Naive thymus-derived CD4-positive, alpha-beta T cell (primary cell): ENCODE data around the gene TOE1. TPM values are rescaled to one million over a fixed set of nuclear protein-coding genes. Genes with fewer than 3 reads are reported as not detected.

Source experiments
- ATAC-seq: fragments of 150-1000 bp; cut with Tn5 transposase; 2 replicates; pipeline ENCODE4 v1.10.0; 2021; ENCODE audit warnings: mild to moderate bottlenecking, moderate library complexity
- CTCF ChIA-PET: fragments of 350-600 bp; sonication (Branson Sonifier 250); formaldehyde crosslinking; loops from one replicate; lab custom pipeline; 2021; ENCODE audit warnings: antibody characterized with exemption; lab: Charles Lee
- POLR2A ChIA-PET: fragments of 350-600 bp; sonication (Branson Sonifier 250); formaldehyde crosslinking; loops from one replicate; lab custom pipeline; 2021; ENCODE audit warnings: antibody characterized with exemption, inconsistent platforms; lab: Charles Lee
- DNase-seq, 9 donors: peaks; one replicate each; pipeline versions ENCODE4 v3.0.0 to v3.0.0-alpha.2; 2020 to 2022; ENCODE audit warnings: mixed read lengths in 1 of 9
- H3K27ac ChIP-seq: one replicate; pipeline ENCODE4 v1.7.0; 2013; ENCODE audit warnings: mild to moderate bottlenecking, low read depth, low read length, moderate library complexity
- H3K27me3 ChIP-seq, 2 donors: one replicate each; pipeline ENCODE4 v1.7.0; 2013; ENCODE audit warnings: low read length in 2 of 2, mild to moderate bottlenecking in 2 of 2, moderate library complexity in 2 of 2; ENCODE audit not compliant: control insufficient read depth in 2 of 2, insufficient read depth in 2 of 2
- H3K36me3 ChIP-seq, 3 experiments: 1 replicate in 2 of 3; 2 replicates in 1 of 3; pipeline ENCODE4 v1.7.0; 2013; ENCODE audit warnings: low read length in 3 of 3, mild to moderate bottlenecking in 3 of 3, moderate library complexity in 1 of 3; ENCODE audit not compliant: insufficient read depth in 3 of 3, control insufficient read depth in 2 of 3
- H3K4me1 ChIP-seq, 2 donors: one replicate each; pipeline ENCODE4 v1.7.0; 2013; ENCODE audit warnings: low read length in 2 of 2, mild to moderate bottlenecking in 2 of 2, moderate library complexity in 1 of 2; ENCODE audit not compliant: control insufficient read depth in 2 of 2, insufficient read depth in 2 of 2
- H3K4me3 ChIP-seq: 2 replicates; pipeline ENCODE4 v1.7.0; 2013; ENCODE audit warnings: mild to moderate bottlenecking, low read length
- H3K9me3 ChIP-seq, 3 experiments: 1 replicate in 2 of 3; 2 replicates in 1 of 3; pipeline ENCODE4 v1.7.0; 2013; ENCODE audit warnings: low read length in 3 of 3; ENCODE audit not compliant: control insufficient read depth in 2 of 3
- H3K27ac Mint-ChIP-seq, 9 donors: one replicate each; pipeline ENCODE4 v1.8.0; 2020 to 2022; ENCODE audit warnings: mixed read lengths in 9 of 9, mild to moderate bottlenecking in 8 of 9, moderate library complexity in 5 of 9, inconsistent platforms in 2 of 9
- H3K27me3 Mint-ChIP-seq, 5 donors: one replicate each; pipeline ENCODE4 v1.8.0; 2021 to 2022; ENCODE audit warnings: mixed read lengths in 5 of 5, mild to moderate bottlenecking in 1 of 5
- H3K36me3 Mint-ChIP-seq, 5 donors: one replicate each; pipeline ENCODE4 v1.8.0; 2020 to 2022; ENCODE audit warnings: mixed read lengths in 5 of 5, mild to moderate bottlenecking in 3 of 5, inconsistent platforms in 1 of 5
- H3K4me1 Mint-ChIP-seq, 7 donors: one replicate each; pipeline ENCODE4 v1.8.0; 2020 to 2022; ENCODE audit warnings: mixed read lengths in 7 of 7, mild to moderate bottlenecking in 3 of 7, inconsistent platforms in 1 of 7
- H3K4me3 Mint-ChIP-seq, 10 donors: one replicate each; pipeline ENCODE4 v1.8.0; 2020 to 2022; ENCODE audit warnings: mild to moderate bottlenecking in 10 of 10, mixed read lengths in 10 of 10, moderate library complexity in 6 of 10, inconsistent platforms in 2 of 10
- H3K9me3 Mint-ChIP-seq, 11 donors: one replicate each; pipeline ENCODE4 v1.8.0; 2020 to 2022; ENCODE audit warnings: mixed read lengths in 11 of 11, mild to moderate bottlenecking in 4 of 11, inconsistent platforms in 1 of 11, moderate library complexity in 1 of 11
- intact Hi-C, 2 donors: fragments of 100-400 bp; cut with micrococcal nuclease; formaldehyde crosslinking; loops; one replicate each; pipeline ENCODE4 v1.15.1; 2023
- polyA plus RNA-seq, 2 donors: library from polyadenylated mRNA; unstranded; fragments of 300-500 nt; fragmentation: Illumina TruSeq; gene quantifications; one replicate each; pipeline ENCODE4 v1.2.3, GENCODE V29; 2021
- total RNA-seq, 6 experiments: library from RNA in 5 of 6; stranded (reverse) in 5 of 6; gene quantifications; 1 replicate in 5 of 6; 2 replicates in 1 of 6; pipeline ENCODE4 v1.2.3 and lab custom pipeline; 2021 to 2026

Gene TOE1
- total and polyA plus RNA-seq, 7 experiments from 2014 or later, result 16.7 to 53.3 (median 24.7) TPM

DNA sequence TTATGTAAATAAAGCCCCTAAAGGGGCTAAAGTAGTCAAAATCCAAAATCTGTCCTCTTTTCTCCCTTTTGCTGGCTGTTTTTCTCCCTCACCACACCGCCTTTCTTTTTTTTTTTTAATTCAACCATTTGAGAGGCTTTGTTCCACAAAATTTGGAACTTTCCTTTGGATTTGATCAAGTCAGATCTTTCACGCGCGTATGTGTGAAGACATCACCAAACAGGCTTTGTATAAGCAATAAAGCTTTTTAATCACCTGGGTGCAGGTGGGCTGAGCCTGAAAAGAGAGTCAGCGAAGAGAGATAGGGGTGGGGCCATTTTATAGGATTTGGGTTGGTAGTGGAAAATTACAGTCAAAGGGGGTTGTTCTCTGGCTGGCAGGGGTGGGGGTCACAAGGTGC, 18.5 kb upstream of the TOE1 start:
- Histone ChIP-seq H3K9me3 (no peaks in the 10 kb centered on the region), H3K4me3 (no peak overlapping the region), H3K36me3 (no peaks in the 10 kb centered on the region), H3K4me1 (no peaks in the 10 kb centered on the region), H3K27me3 (no peaks in the 10 kb centered on the region), H3K27ac (no peak overlapping the region)
- no peak overlapping the region for H3K4me3 Mint-ChIP-seq
- no peaks in the 10 kb centered on the region for H3K9me3 Mint-ChIP-seq
- POLR2A ChIA-PET, result interaction anchor here (1.3 kb wide), 1 partner anchor 18 kb away, joined by 3 read pairs; the partner anchor contains the start of genes MUTYH and TOE1
- H3K36me3 Mint-ChIP-seq, result no peaks in the 10 kb centered on the region
- intact Hi-C loops, result no loop called here
- CTCF ChIA-PET, result no interaction called here
- ATAC-seq (no peak), DNase-seq (no peak)
- H3K27ac Mint-ChIP-seq, result no peak overlapping the region
- H3K27me3 Mint-ChIP-seq, result no peaks in the 10 kb centered on the region
- H3K4me1 Mint-ChIP-seq, result peaks cover 0 to 8% (median 0%) of the 10 kb centered on the region in 7 donors

GRCh38 chr1:45322486-45323040, 17.4 kb upstream of the TOE1 start:
- Mint-ChIP-seq H3K9me3 (no peaks in the 10 kb centered on the region), H3K36me3 (no peaks in the 10 kb centered on the region), H3K27me3 (no peaks in the 10 kb centered on the region), H3K4me1 (peaks cover 0 to 9% (median 0%) of the 10 kb centered on the region in 7 donors), H3K4me3 (no peak overlapping the region), H3K27ac (no peak overlapping the region)
- H3K27ac ChIP-seq, result no peak overlapping the region
- H3K36me3 ChIP-seq, result no peaks in the 10 kb centered on the region
- CTCF ChIA-PET, result interaction anchor here (0.6 kb wide), 1 partner anchor 8 kb away, joined by 4 read pairs; no protein-coding TSS in a partner anchor
- H3K4me3 ChIP-seq, result no peak overlapping the region
- no peaks in the 10 kb centered on the region for H3K27me3 ChIP-seq
- intact Hi-C loops, result no loop called here
- no peak for DNase-seq
- ATAC-seq, result no peak
- POLR2A ChIA-PET, result interaction anchor here (0.9 kb wide), 1 partner anchor 18 kb away, joined by 3 read pairs; the partner anchor contains the start of gene MUTYH
- no peaks in the 10 kb centered on the region for H3K9me3 ChIP-seq
- peaks cover 3 to 4% of the 10 kb centered on the region in 2 donors for H3K4me1 ChIP-seq

DNA sequence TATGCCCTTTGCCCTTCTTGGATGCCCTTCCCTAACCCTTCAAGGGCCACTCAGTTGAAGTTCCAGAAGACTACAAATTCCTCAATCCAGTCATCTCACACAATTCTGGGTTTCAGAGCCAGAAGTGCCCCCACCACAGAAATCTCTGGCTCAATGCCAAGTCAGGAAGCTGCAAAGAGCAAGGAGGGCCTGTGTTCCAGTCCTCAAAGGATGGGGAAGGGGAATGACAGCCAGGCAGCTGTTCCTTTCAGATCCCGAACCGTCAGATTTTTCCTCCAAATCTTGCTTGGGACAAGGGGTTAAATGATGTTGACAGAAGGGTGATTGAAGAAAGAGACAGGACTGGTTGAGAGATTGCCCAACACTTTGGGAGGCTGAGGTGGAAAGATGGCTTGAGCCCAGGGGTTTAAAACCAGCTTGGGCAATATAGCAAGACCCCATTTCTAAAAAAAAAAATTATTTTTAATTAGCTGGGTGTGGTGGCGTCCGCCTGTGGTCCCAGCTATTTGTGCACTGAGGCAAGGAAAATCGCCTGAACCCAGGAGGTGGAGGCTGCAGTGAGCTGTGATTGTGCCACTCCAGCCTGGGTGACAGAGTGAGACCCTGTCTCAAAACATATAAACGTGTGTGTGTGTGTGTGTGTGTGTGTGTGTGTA, 14.0 kb upstream of the TOE1 start:
- ATAC-seq, result no peak
- Mint-ChIP-seq H3K4me1 (peaks cover 0 to 14% (median 5%) of the 10 kb centered on the region in 7 donors), H3K4me3 (peak overlapping the region; percentile 78 to 87 (median 83)), H3K9me3 (no peaks in the 10 kb centered on the region), H3K27me3 (no peaks in the 10 kb centered on the region), H3K36me3 (peaks cover 0 to 8% (median 3%) of the 10 kb centered on the region in 5 donors), H3K27ac (peak overlapping the region in 7 of 9 donors; percentile 12 to 73 (median 59))
- intact Hi-C loops, result loop anchor here (1.0 to 2.0 kb wide), 4 partner anchors 13 to 23 kb away; partner anchors contain the start of genes MUTYH (in 1 of the 2) and TOE1 (in 1 of the 2)
- no peak overlapping the region for H3K27ac ChIP-seq
- H3K9me3 ChIP-seq, result no peaks in the 10 kb centered on the region
- peaks cover 4 to 5% of the 10 kb centered on the region in 2 donors for H3K4me1 ChIP-seq
- H3K36me3 ChIP-seq, result peaks cover 0 to 7% (median 0%) of the 10 kb centered on the region in 3 experiments
- ChIA-PET POLR2A (interaction anchor here (1.2 to 5.4 kb wide), 2 partner anchors 13 to 23 kb away, joined by 6 to 34 read pairs; partner anchors contain the start of genes MUTYH and TOE1), CTCF (interaction anchor here (0.6 to 1.4 kb wide), 2 partner anchors 13 to 150 kb away, joined by 3 read pairs; no protein-coding TSS in a partner anchor)
- no peak for DNase-seq
- no peak overlapping the region for H3K4me3 ChIP-seq
- H3K27me3 ChIP-seq, result no peaks in the 10 kb centered on the region

DNA sequence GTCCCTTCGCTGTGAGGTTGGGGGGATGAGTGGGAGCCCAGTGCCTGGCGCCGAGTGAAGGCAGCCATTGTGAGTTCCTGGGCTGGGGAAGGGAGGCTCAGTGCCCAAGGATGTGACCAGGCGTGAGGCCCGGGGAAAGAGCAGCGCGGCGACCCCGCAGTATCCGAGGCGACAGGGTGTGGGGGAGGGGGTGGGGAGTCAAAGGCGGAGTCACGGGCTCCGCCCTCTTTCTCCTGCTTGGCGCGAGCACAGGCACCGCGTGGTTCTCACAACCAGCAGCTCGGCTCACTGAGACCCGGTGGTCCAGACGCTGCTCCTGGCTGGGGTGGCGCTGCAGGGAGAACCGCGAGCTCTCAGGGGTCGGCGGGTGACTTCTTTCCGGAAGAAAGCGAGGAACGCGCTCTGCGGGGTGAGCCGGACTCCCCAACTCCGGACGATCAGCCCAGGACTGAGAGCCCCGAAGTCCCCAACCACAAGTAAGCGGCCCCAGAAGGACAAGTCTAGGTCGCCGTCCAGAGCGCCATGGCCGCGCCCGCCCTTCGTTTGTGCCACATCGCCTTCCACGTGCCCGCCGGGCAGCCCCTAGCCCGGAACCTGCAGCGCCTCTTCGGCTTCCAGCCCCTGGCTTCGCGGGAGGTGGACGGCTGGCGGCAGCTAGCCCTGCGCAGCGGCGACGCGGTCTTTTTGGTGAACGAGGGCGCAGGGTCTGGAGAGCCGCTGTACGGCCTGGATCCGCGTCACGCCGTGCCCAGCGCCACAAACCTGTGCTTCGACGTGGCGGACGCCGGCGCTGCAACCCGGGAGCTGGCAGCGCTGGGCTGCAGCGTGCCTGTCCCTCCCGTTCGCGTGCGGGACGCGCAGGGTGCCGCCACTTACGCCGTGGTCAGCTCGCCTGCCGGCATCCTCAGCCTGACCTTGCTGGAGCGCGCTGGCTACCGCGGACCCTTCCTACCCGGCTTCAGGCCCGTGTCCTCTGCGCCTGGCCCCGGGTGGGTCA, 13.0 kb upstream of the TOE1 start, which contains the start of gene HPDL:
Gene HPDL (plus strand): TSS at position 269 of the 997 bp plus-strand sequence. CDS start 254 bp downstream, at position 523.
- Histone ChIP-seq H3K4me3 (peak within 1 kb of the TSS; percentile 63), H3K27me3 (no peaks in the 10 kb centered on the region), H3K27ac (peak within 1 kb of the TSS; percentile 29), H3K9me3 (no peaks in the 10 kb centered on the region), H3K36me3 (peaks cover 0 to 16% (median 0%) of the 10 kb centered on the region in 3 experiments), H3K4me1 (peaks cover 4 to 5% of the 10 kb centered on the region in 2 donors)
- Mint-ChIP-seq H3K4me3 (peak within 1 kb of the TSS; percentile 78 to 87 (median 83)), H3K4me1 (peaks cover 0 to 14% (median 5%) of the 10 kb centered on the region in 7 donors), H3K27me3 (no peaks in the 10 kb centered on the region), H3K36me3 (peaks cover 0 to 8% (median 3%) of the 10 kb centered on the region in 5 donors), H3K9me3 (no peaks in the 10 kb centered on the region), H3K27ac (peak within 1 kb of the TSS in 6 of 9 donors; percentile 32 to 73 (median 59))
- POLR2A ChIA-PET, result interaction anchor here (0.6 to 5.4 kb wide), 4 partner anchors 12 to 605 kb away, joined by 3 to 34 read pairs (median 4); partner anchors contain the start of genes MUTYH and TOE1
- CTCF ChIA-PET, result interaction anchor here (1.4 kb wide), 1 partner anchor 12 kb away, joined by 3 read pairs; no protein-coding TSS in a partner anchor
- ATAC-seq (peak; percentile 83), DNase-seq (peak in 6 of 9 donors; percentile 18 to 62 (median 34))
- intact Hi-C loops, result loop anchor here (1.0 to 2.0 kb wide), 4 partner anchors 12 to 24 kb away; partner anchors contain the start of genes MUTYH (in 1 of the 2) and TOE1 (in 1 of the 2)

DNA sequence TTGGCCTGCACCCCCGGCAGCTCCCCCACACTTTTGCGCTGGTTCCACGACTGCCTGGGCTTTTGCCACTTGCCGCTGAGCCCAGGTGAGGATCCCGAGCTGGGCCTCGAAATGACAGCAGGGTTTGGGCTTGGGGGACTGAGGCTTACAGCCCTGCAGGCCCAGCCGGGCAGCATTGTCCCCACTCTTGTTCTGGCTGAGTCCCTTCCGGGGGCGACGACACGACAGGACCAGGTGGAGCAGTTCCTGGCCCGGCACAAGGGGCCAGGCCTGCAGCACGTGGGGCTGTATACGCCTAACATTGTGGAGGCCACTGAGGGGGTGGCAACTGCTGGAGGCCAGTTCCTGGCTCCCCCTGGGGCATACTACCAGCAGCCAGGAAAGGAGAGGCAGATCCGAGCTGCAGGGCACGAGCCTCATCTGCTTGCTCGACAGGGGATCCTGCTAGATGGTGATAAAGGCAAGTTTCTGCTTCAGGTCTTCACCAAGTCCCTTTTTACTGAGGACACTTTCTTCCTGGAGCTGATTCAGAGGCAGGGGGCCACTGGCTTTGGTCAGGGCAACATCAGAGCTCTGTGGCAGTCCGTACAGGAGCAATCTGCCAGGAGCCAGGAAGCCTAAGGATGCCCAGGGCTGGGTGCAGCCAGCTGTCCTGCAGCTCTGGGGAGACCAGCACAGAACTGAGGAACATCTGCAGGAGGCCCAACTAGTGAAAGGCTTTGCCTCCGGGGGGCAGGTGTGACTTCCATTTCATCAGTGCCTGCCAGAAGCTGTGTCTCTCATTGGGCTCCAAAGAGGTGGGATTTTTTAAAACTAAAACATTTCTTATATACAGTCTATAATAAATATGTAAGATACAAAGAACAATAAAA, 12.1 kb upstream of the TOE1 start:
- Mint-ChIP-seq H3K9me3 (no peaks in the 10 kb centered on the region), H3K4me1 (peaks cover 0 to 14% (median 5%) of the 10 kb centered on the region in 7 donors), H3K36me3 (peaks cover 0 to 9% (median 3%) of the 10 kb centered on the region in 5 donors), H3K4me3 (peak overlapping the region; percentile 42 to 87 (median 59)), H3K27me3 (no peaks in the 10 kb centered on the region), H3K27ac (peak overlapping the region in 1 of 9 donors; percentile 23)
- Histone ChIP-seq H3K27ac (no peak overlapping the region), H3K27me3 (no peaks in the 10 kb centered on the region), H3K36me3 (peaks cover 0 to 26% (median 4%) of the 10 kb centered on the region in 3 experiments), H3K4me1 (peaks cover 4 to 5% of the 10 kb centered on the region in 2 donors), H3K9me3 (no peaks in the 10 kb centered on the region), H3K4me3 (peak overlapping the region; percentile 63)
- CTCF ChIA-PET, result no interaction called here
- ATAC-seq (no peak), DNase-seq (no peak)
- intact Hi-C loops, result loop anchor here in 1 of 2 donors (2.0 kb wide), 1 partner anchor 25 kb away; no protein-coding TSS in a partner anchor
- POLR2A ChIA-PET, result interaction anchor here (0.6 to 5.4 kb wide), 5 partner anchors 12 to 1007 kb away, joined by 3 to 34 read pairs (median 3); partner anchors contain the start of genes MUTYH, RNU5D-1 and TOE1
